GM19463 (cell line): ENCODE measurements around the gene DPH6.

ENCODE experiments used
- ATAC-seq: cut with Tn5 transposase; IDR thresholded peaks from one replicate; pipeline ENCODE4 v1.9.1; 2021; ENCODE audit warnings: mild to moderate bottlenecking, moderate library complexity; ENCODE audit not compliant: unreplicated experiment

The DPH6 gene

GRCh38 chr15:35487417-35487816, 58.5 kb downstream of the DPH6 start:
- ATAC-seq, result no peak

DNA sequence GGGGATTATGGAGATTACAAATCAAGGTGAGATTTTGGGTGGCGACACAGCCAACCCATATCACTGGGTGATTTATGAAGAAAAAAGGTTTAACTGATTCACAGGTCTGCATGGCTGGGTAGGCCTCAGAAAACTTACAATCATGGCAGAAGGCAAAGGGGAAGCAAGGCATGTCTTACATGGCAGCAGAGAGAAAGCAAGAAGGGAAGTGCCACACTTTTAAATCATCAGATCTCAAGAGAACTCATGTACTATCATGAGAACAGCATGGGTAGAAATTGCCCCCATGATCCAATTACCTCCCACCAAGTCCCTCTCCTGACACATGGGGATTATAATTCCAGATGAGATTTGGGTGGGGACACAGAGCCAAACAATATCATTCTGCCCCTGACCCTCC, 59.7 kb downstream of the DPH6 start:
- no peak for ATAC-seq

DNA sequence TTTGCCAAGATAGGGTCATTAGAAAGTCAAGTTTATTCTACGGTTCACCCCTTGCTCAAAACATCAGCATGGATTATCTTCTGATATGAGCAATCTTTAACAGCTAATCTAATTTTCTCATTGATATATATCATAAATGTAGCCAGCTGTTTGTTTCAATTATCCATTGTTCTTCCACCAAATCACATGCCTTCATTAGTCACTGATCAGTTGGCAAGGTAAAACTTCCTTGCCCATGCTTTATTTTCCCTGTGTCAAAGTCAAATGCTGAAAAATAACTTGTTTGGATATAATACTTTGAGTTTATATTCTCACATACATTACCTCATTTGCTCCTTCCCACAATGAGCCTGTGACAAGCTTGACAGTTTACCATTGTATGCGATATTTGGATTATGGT, 60.6 kb downstream of the DPH6 start:
- ATAC-seq, result no peak

GRCh38 chr15:35484231-35484945, 61.6 kb downstream of the DPH6 start:
- ATAC-seq, result no peak

GRCh38 chr15:35481992-35482391, 64.0 kb downstream of the DPH6 start:
- ATAC-seq, result no peak

- ATAC-seq, result no peak
Observed at GRCh38 chr15:35481064-35481463, 64.9 kb downstream of the DPH6 start.

DNA sequence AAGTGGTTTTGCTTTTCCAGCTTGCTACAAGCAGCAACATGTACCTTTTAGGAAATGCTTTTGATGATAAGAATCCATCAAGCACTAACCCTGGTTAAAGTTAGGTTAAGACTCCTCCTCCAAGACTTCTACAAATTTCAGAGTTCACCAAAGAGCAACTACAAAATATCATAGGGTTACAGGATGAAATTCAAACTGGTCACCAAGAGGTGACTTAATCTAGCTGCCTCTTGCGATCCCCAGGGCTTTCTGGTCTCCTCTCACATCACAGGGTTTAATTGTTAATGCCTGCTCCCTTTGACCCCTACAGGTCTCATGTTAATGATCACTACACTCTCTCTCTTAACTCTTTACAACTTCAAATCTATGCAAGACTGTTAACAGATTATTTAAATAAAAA, 66.5 kb downstream of the DPH6 start:
- no peak for ATAC-seq

DNA sequence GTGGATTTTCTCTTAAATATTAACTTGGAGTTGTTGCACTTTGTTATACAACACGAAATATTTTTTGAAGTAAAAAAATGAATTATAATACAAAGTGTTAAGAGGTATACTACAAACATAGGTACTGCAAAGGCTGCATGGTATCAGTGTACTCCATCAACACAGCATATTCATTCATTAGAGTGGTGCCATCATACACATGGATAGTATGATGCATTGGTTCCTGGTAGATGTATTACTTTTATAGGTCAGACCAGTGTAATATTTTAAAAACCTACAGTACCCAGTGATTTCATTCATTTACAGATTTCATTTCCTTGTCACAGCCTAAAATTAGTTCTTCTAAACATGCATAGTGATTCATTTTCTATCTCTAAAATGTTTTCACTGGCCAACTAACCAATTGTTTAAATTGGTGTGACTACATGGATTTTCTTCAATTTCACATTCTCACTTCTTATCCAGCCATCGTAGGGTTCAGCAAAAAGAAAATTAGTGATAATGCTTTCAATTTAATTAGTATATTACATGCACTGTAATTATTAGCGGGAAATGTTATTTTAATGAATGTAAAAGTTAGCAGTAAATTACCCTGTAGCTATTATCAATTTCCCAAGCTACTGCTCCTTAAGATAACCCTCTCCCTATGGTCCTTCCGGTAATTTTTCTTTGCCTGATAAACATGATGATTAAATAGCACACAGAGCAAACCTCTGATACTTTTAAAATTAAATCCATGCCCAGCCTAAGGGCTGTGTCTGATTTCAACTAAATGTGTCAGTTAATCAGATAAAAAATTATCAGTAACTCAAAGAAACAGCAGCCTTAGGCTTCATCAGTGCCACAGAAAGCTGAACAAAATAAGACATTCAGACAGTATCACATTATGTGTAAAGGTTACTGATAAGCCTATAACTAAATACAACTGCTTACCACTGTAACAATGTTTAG, 68.4 kb downstream of the DPH6 start:
- no peak for ATAC-seq

- ATAC-seq, result no peak
Observed at GRCh38 chr15:35471024-35471423, 74.9 kb downstream of the DPH6 start.

- ATAC-seq, result no peak
Observed at GRCh38 chr15:35470441-35470840, 75.5 kb downstream of the DPH6 start.

DNA sequence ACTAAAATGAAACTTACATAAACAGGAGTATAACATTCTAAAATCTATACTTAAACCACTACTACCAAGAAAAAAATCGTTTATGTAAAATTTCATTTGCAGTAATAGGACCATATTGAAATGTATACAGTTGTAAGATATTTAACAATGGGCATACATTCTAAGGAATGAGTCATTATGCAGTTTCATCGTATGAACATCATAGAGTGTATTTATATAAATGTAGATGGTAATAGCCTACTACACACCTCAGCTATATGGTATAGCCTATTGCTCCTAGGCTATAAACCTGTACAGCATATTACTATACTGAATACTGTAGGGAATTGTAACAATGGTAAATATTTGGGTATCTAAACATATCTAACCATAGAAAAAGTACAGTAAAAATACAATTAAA, 79.5 kb downstream of the DPH6 start:
- ATAC-seq, result no peak

DNA sequence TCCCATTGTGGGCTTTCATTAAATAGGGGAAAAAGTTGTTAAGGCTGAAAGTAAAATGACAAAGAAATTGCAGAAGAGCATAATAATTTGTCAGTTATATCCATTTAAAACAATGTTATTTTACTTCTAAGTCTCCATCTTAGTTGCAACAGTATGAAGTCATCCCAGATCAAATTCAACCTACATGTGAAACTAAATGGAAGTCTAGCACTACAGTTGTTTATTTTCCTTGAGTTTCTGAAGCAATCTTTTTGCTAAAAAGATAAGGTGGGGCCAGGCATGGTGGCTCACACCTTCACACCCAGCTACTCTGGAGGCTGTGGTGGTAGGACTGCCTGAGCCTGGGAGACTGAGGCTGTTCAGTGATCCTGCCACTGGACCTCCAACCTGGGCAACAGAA, 80.2 kb downstream of the DPH6 start:
- no peak for ATAC-seq

DNA sequence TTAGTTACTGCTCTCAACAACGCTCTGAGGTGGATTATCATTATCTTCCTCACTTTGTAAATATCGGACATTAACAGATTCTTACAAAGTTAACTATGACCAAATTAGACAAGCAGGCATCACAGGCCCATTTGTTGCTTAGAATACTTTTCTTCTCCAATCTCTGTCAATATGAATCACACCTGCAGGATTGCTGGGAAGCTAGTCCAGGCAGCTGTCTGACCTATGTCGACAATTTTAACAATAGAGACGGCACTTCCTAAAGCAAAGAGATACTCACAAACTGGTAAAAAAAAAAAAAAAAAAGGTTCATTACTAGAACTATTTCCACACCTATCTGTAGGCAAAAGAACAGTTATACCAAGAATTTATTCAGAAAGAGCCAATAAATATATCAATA, 85.3 kb downstream of the DPH6 start:
- no peak for ATAC-seq

GRCh38 chr15:35458176-35458856, 87.6 kb downstream of the DPH6 start:
- no peak for ATAC-seq

- no peak for ATAC-seq
Observed at GRCh38 chr15:35455201-35455600, 90.8 kb downstream of the DPH6 start.

DNA sequence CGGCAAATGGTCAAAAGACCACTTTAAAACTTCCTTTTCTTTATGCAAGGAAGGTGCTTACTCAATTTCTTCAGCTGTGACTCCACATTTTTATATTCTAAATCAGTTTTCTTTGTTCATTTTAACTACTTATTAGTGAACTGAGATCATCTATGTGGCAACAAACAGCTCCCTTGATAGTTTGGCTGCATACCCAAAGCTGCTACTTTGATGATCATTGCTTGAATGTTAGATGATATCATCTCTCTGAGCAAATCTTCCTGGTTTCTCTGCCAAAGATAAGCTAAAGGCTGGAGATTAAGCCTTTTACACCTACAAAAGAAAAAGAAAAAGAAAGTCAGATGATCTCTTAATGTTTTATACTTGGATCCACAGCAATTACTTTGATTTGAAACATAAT, 95.5 kb downstream of the DPH6 start:
- no peak for ATAC-seq

- no peak for ATAC-seq
Observed at GRCh38 chr15:35448294-35448693, 97.7 kb downstream of the DPH6 start.

DNA sequence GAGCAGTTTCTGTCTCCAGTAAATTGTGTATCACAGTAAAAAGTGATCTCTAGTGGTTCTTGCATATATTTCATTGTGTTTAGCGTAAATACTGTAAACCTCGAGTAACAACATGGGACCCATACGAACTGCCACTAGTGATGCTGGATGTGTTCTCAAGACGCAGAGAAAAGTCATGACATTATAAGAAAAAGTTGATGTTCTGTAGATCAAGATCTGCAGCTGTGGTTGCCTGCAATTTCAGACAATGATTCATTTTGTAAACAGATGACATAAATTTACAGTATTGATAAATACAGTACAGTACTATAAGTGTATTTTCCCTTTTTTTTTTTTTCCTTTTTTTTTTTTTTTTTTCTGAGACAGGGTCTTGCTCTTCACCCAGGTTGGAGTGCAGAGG, 100.1 kb downstream of the DPH6 start:
- no peak for ATAC-seq

GRCh38 chr15:35444557-35445204, 101.3 kb downstream of the DPH6 start:
- ATAC-seq, result no peak

DNA sequence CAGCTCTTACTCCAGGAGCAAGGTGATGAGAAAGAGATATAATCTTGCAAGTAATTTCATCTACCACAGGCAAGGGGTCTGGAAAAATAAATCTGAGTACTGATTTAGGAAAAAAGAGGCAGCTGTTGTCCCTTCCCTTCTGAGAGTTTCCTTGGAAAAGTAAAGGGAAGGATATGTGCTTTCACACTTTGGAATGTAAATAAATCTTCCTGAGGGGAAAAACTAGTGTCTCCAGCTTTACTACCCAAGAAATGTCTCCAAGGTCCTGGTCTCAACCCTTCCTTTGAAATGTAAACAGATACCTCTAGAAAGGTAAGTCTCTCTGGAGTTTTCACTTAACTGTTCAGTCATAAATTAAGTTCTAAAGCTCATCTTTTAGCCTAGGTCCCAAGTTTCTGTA, 102.6 kb downstream of the DPH6 start:
- no peak for ATAC-seq

DNA sequence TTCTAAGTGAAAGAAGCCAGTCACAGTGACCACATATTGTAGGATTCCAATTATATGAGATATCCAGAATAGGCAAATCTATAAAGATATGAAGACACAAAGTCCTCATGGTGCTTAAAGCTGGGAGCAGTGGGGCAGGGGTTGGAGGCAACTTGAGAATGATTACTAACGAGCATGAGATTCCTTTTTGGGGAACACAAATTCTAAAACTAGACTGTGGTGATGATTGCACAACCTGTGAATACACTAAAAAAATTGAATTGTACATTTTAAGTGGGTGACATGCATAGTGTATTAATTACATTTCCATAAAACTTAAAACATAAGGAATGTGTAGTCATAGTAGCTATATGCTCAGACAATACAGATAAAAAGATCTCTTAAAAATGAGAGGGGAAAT, 103.2 kb downstream of the DPH6 start:
- no peak for ATAC-seq
